H1 (cell line): ENCODE results near the gene UBE3B. TPM values are rescaled to one million over a fixed set of nuclear protein-coding genes. Genes with fewer than 3 reads are reported as not detected.

Experiments used
- CTCF ChIA-PET: fragments of 300-600 bp; sonication (Branson Sonifier 250); formaldehyde crosslinking; loops from one replicate; lab custom pipeline; 2021; ENCODE audit not compliant: partially characterized antibody; lab: Charles Lee
- POLR2A ChIA-PET: fragments of 300-600 bp; sonication (Branson Sonifier 250); formaldehyde crosslinking; loops from one replicate; lab custom pipeline; 2021; ENCODE audit warnings: inconsistent platforms; ENCODE audit not compliant: partially characterized antibody; lab: Charles Lee
- DNase-seq, 2 experiments: peaks; one replicate each; pipeline versions ENCODE4 v3.0.0 to v3.0.0-alpha.2; 2010 to 2022; ENCODE audit warnings: low spot score in 2 of 2, low read depth in 1 of 2, mixed read lengths in 1 of 2
- FAIRE-seq: peaks from 2 replicates; lab custom pipeline; 2011; peaks lifted over from hg19 to GRCh38; lab: Jason Lieb, UNC
- H2AFZ ChIP-seq: 2 replicates; pipeline ENCODE4 v1.8.1; 2012; ENCODE audit warnings: low read length, inconsistent platforms
- H2AK5ac ChIP-seq: 2 replicates; pipeline ENCODE4 v1.6.1; 2013; ENCODE audit warnings: low read depth, low read length
- H2BK120ac ChIP-seq: replicated peaks from 2 replicates; pipeline ENCODE3; 2013; ENCODE audit warnings: low read depth, low read length, inconsistent platforms
- H2BK12ac ChIP-seq: 2 replicates; pipeline ENCODE4 v1.6.1; 2013; ENCODE audit warnings: low read depth, low read length
- H2BK15ac ChIP-seq: 2 replicates; pipeline ENCODE4 v1.6.1; 2013; ENCODE audit warnings: low read length
- H2BK20ac ChIP-seq: 2 replicates; pipeline ENCODE4 v1.6.1; 2013; ENCODE audit warnings: low read length
- H2BK5ac ChIP-seq: 2 replicates; pipeline ENCODE4 v1.6.1; 2013; ENCODE audit warnings: low read depth, low read length
- H3K14ac ChIP-seq: 2 replicates; pipeline ENCODE4 v1.6.1; 2013; ENCODE audit warnings: inconsistent platforms; ENCODE audit not compliant: insufficient read length
- H3K18ac ChIP-seq: 2 replicates; pipeline ENCODE4 v1.6.1; 2013; ENCODE audit warnings: low read length; ENCODE audit errors: extremely low read depth
- H3K23ac ChIP-seq: 2 replicates; pipeline ENCODE4 v1.6.1; 2013; ENCODE audit warnings: inconsistent platforms; ENCODE audit not compliant: insufficient read length
- H3K23me2 ChIP-seq: 2 replicates; pipeline ENCODE4 v1.6.1; 2013; ENCODE audit warnings: low read depth, low read length
- H3K27ac ChIP-seq: 2 replicates; pipeline ENCODE4 v1.6.1; 2011; ENCODE audit warnings: low read depth, low read length, inconsistent platforms
- H3K27me3 ChIP-seq, 4 experiments: replicated peaks in 1 of 4; 1 replicate in 1 of 4; 2 replicates in 3 of 4; pipeline versions ENCODE4 v1.6.1 to v1.8.1; 2011 to 2013; ENCODE audit warnings: low read length in 3 of 4, mild to moderate bottlenecking in 3 of 4, inconsistent platforms in 2 of 4, mixed read lengths in 2 of 4, moderate library complexity in 1 of 4; ENCODE audit not compliant: control insufficient read depth in 3 of 4, insufficient read depth in 3 of 4; ENCODE audit errors: extremely low read depth in 1 of 4
- H3K36me3 ChIP-seq, 4 experiments: 2 replicates each; pipeline versions ENCODE4 v1.6.1 to v1.8.1; 2011 to 2013; ENCODE audit warnings: mild to moderate bottlenecking in 4 of 4, low read length in 3 of 4, moderate library complexity in 2 of 4, control low read depth in 1 of 4, inconsistent platforms in 1 of 4; ENCODE audit not compliant: insufficient read depth in 4 of 4, control insufficient read depth in 2 of 4
- H3K4ac ChIP-seq: replicated peaks from 2 replicates; pipeline ENCODE3; 2013; ENCODE audit warnings: low read length, low read depth, mixed read lengths, inconsistent platforms; ENCODE audit not compliant: insufficient read length
- H3K4me1 ChIP-seq, 4 experiments: replicated peaks in 1 of 4; 1 replicate in 1 of 4; 2 replicates in 3 of 4; pipeline versions ENCODE4 v1.6.1 to v1.8.1; 2011 to 2013; ENCODE audit warnings: low read length in 3 of 4, inconsistent platforms in 2 of 4, mixed read lengths in 1 of 4; ENCODE audit not compliant: insufficient read depth in 4 of 4, control insufficient read depth in 3 of 4
- H3K4me2 ChIP-seq, 2 experiments: 2 replicates each; pipeline versions ENCODE4 v1.6.1 to v1.8.1; 2011 to 2013; ENCODE audit warnings: low read depth in 2 of 2, low read length in 2 of 2, control low read depth in 1 of 2, inconsistent platforms in 1 of 2, mild to moderate bottlenecking in 1 of 2; ENCODE audit not compliant: insufficient read depth in 1 of 2
- H3K4me3 ChIP-seq, 4 experiments: fragments of 200-600, 300-600 bp in 1 of 4; sonication (generic), shearing (Covaris generic), sonication (Bioruptor Twin) in 1 of 4; 2 replicates each; pipeline versions ENCODE4 v1.5.1 to v1.8.1; 2011 to 2016; ENCODE audit warnings: low read length in 4 of 4, low read depth in 3 of 4, control low read depth in 2 of 4, inconsistent platforms in 2 of 4, mild to moderate bottlenecking in 2 of 4, mixed read lengths in 1 of 4, moderate library complexity in 1 of 4; ENCODE audit not compliant: insufficient read depth in 2 of 4; ENCODE audit errors: extremely low read depth in 1 of 4
- H3K56ac ChIP-seq: replicated peaks from 2 replicates; pipeline ENCODE3; 2013; ENCODE audit warnings: low read depth, mild to moderate bottlenecking, mixed read lengths, low read length, inconsistent platforms; ENCODE audit not compliant: insufficient read length
- H3K79me1 ChIP-seq: 2 replicates; pipeline ENCODE4 v1.6.1; 2013; ENCODE audit warnings: low read depth, low read length, control low read depth
- H3K79me2 ChIP-seq, 2 experiments: 2 replicates each; pipeline versions ENCODE4 v1.6.1 to v1.8.1; 2012 to 2013; ENCODE audit warnings: low read length in 2 of 2, mild to moderate bottlenecking in 2 of 2, inconsistent platforms in 1 of 2; ENCODE audit not compliant: insufficient read depth in 2 of 2, control insufficient read depth in 1 of 2
- H3K9ac ChIP-seq, 4 experiments: replicated peaks in 1 of 4; 1 replicate in 1 of 4; 2 replicates in 3 of 4; pipeline versions ENCODE4 v1.6.1 to v1.8.1; 2011 to 2013; ENCODE audit warnings: low read depth in 3 of 4, low read length in 3 of 4, control low read depth in 2 of 4, mild to moderate bottlenecking in 2 of 4, moderate library complexity in 2 of 4, inconsistent platforms in 1 of 4; ENCODE audit errors: extremely low read depth in 1 of 4
- H3K9me3 ChIP-seq, 2 experiments: 2 replicates each; pipeline versions ENCODE4 v1.6.1 to v1.8.1; 2012 to 2013; ENCODE audit warnings: mild to moderate bottlenecking in 2 of 2, moderate library complexity in 2 of 2, control low read depth in 1 of 2, inconsistent platforms in 1 of 2, low read depth in 1 of 2, low read length in 1 of 2, mixed read lengths in 1 of 2; ENCODE audit not compliant: insufficient read depth in 2 of 2
- H4K20me1 ChIP-seq, 2 experiments: replicated peaks in 1 of 2; 2 replicates each; pipeline versions ENCODE3 to v1.8.1; 2011 to 2013; ENCODE audit warnings: inconsistent platforms in 2 of 2, low read length in 2 of 2, mild to moderate bottlenecking in 1 of 2; ENCODE audit not compliant: insufficient read depth in 2 of 2, control insufficient read depth in 1 of 2
- H4K5ac ChIP-seq: 2 replicates; pipeline ENCODE4 v1.6.1; 2013; ENCODE audit warnings: low read length, low read depth, mixed read lengths, inconsistent platforms; ENCODE audit not compliant: insufficient read length
- H4K8ac ChIP-seq: 2 replicates; pipeline ENCODE4 v1.8.0; 2013; ENCODE audit warnings: mild to moderate bottlenecking, moderate library complexity, low read length, inconsistent platforms; ENCODE audit not compliant: insufficient read depth; ENCODE audit errors: extremely low read depth
- H4K91ac ChIP-seq: replicated peaks from 2 replicates; pipeline ENCODE3; 2013; ENCODE audit warnings: low read length, mixed read lengths, inconsistent platforms; ENCODE audit not compliant: insufficient read length
- EP300 ChIP-seq, 2 experiments: IDR thresholded peaks; 1 replicate in 1 of 2; 2 replicates in 1 of 2; pipeline ENCODE4 v1.6.1; 2011 to 2012; ENCODE audit warnings: low read depth in 2 of 2, low read length in 2 of 2, mild to moderate bottlenecking in 2 of 2, borderline replicate concordance in 1 of 2, inconsistent platforms in 1 of 2, moderate library complexity in 1 of 2
- GABPA ChIP-seq: IDR thresholded peaks from 2 replicates; pipeline ENCODE4 v1.6.1; 2011; ENCODE audit warnings: mild to moderate bottlenecking, low read length, moderate library complexity, borderline replicate concordance; ENCODE audit not compliant: insufficient read depth
- POLR2A ChIP-seq, 2 experiments: IDR thresholded peaks; 1 replicate in 1 of 2; 2 replicates in 1 of 2; pipeline ENCODE4 v1.6.1; 2011; ENCODE audit warnings: low read depth in 2 of 2, low read length in 2 of 2, mild to moderate bottlenecking in 2 of 2; ENCODE audit errors: control extremely low read depth in 1 of 2
- SAP30 ChIP-seq: fragments of 300-600 bp; sonication (generic); IDR thresholded peaks from 2 replicates; pipeline ENCODE4 v1.7.1; 2012; ENCODE audit warnings: low read length, moderate library complexity, mild to moderate bottlenecking, inconsistent platforms; ENCODE audit not compliant: insufficient read depth, insufficient replicate concordance
- SRF ChIP-seq: IDR thresholded peaks from 2 replicates; pipeline ENCODE4 v1.6.1; 2011; ENCODE audit warnings: mild to moderate bottlenecking, low read depth, low read length, moderate library complexity
- TEAD4 ChIP-seq: IDR thresholded peaks from 2 replicates; pipeline ENCODE4 v1.6.1; 2012; ENCODE audit warnings: low read depth, low read length, inconsistent platforms, mixed read lengths
- ZNF274 ChIP-seq: IDR thresholded peaks from 2 replicates; pipeline ENCODE4 v1.7.0; 2012; ENCODE audit warnings: low read length, borderline replicate concordance; ENCODE audit errors: extremely low read depth
- WGBS, 2 experiments: shearing (Covaris generic) in 1 of 2; methylation state at CpG; one replicate each; pipeline versions ENCODE4 v1.1.6 to v1.1.7; 2013 to 2015; ENCODE audit warnings: low lambda C conversion rate in 2 of 2, mixed read lengths in 2 of 2, inconsistent platforms in 1 of 2, low coverage in 1 of 2, missing lambda C conversion rate in 1 of 2; ENCODE audit not compliant: insufficient replicate concordance in 2 of 2, insufficient coverage in 1 of 2, insufficient read length in 1 of 2; ENCODE audit errors: extremely low coverage in 1 of 2, missing lambda C conversion rate in 1 of 2; 5-methylcytosine and 5-hydroxymethylcytosine counted together
- polyA plus RNA-seq, 7 experiments: library from polyadenylated mRNA; depleted of rRNA in 3 of 7; stranded (reverse) in 5 of 7; unstranded in 2 of 7; fragments of >200 nt in 5 of 7; fragments of 200-250 nt in 2 of 7; gene quantifications; 1 replicate in 5 of 7; 2 replicates in 1 of 7; 4 replicates in 1 of 7; pipeline versions ENCODE4 v1.2.1 to v1.2.3, GENCODE V29; 2011 to 2013; ENCODE audit warnings: missing spikeins in 2 of 7, mixed read lengths in 2 of 7
- total RNA-seq: library from RNA; stranded (reverse); fragmentation: NEBNext Ultra II Directional; extraction: Animal tissue kit (Norgen Biotek cat#: 25700); gene quantifications from 2 replicates; pipeline ENCODE4 v1.2.1, GENCODE V29; 2021
- TF ChIP-seq, protein P1 (sequence below): IDR thresholded peaks from 2 replicates; pipeline ENCODE4 v1.6.1; 2012; ENCODE audit warnings: inconsistent platforms
- TF ChIP-seq, protein P2 (sequence below): IDR thresholded peaks from 2 replicates; pipeline ENCODE4 v1.6.1; 2011; ENCODE audit warnings: low read depth, mild to moderate bottlenecking, low read length; ENCODE audit not compliant: insufficient read depth
- TF ChIP-seq, protein P3 (sequence below), 3 experiments: IDR thresholded peaks; 1 replicate in 2 of 3; 2 replicates in 1 of 3; pipeline versions ENCODE4 v1.5.1 to v1.6.1; 2011; ENCODE audit warnings: low read length in 3 of 3, mild to moderate bottlenecking in 3 of 3, inconsistent platforms in 2 of 3, low read depth in 1 of 3, moderate library complexity in 1 of 3; ENCODE audit not compliant: insufficient read depth in 1 of 3; ENCODE audit errors: control extremely low read depth in 1 of 3

Gene UBE3B
- total and polyA plus RNA-seq, 2 of the 8 experiments (the other 6 are each of a cell fraction or from before 2014, with no cell fraction given), result 14.0 to 21.1 TPM

DNA sequence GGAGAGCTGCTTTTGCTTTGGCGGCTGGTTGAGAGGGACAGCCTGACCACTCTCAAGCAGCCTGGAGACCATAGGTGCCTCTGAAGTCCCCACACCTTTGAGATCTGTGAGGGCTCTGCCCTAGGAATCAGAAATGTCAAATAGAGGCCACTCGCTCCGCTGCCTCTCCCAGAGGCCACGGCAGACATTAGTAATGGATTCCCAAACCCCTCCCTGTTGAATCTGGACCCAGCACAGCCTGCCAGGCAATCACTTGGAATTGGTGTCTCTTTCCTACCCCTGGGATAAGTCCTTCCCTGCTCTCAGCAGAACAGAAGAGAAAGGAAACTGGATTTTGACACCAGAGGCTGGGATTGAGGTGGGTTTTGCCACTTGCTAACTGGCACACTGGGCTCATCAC lies 70.8 kb downstream of the UBE3B start:
- CTCF ChIA-PET, result interaction anchor here (0.9 to 2.5 kb wide), 2 partner anchors 31 to 65 kb away, joined by 3 to 10 read pairs; no protein-coding TSS in a partner anchor
- TF ChIP-seq TEAD4 (no peak), POLR2A (IDR thresholded peaks at IDR 0.05; ENCODE audit: control extremely low read depth in 1 of 2, low read depth in 2 of 2, low read length in 2 of 2) (no peak), ZNF274 (no peak), SAP30 (no peak), SRF (no peak), GABPA (no peak), EP300 (IDR thresholded peaks at IDR 0.05; ENCODE audit: borderline replicate concordance in 1 of 2, low read depth in 2 of 2, low read length in 2 of 2) (no peak)
- TF ChIP-seq, protein P1, sequence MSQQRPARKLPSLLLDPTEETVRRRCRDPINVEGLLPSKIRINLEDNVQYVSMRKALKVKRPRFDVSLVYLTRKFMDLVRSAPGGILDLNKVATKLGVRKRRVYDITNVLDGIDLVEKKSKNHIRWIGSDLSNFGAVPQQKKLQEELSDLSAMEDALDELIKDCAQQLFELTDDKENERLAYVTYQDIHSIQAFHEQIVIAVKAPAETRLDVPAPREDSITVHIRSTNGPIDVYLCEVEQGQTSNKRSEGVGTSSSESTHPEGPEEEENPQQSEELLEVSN, result no peak
- TF ChIP-seq, protein P2, sequence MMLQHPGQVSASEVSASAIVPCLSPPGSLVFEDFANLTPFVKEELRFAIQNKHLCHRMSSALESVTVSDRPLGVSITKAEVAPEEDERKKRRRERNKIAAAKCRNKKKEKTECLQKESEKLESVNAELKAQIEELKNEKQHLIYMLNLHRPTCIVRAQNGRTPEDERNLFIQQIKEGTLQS, result no peak
- TF ChIP-seq, protein P3, sequence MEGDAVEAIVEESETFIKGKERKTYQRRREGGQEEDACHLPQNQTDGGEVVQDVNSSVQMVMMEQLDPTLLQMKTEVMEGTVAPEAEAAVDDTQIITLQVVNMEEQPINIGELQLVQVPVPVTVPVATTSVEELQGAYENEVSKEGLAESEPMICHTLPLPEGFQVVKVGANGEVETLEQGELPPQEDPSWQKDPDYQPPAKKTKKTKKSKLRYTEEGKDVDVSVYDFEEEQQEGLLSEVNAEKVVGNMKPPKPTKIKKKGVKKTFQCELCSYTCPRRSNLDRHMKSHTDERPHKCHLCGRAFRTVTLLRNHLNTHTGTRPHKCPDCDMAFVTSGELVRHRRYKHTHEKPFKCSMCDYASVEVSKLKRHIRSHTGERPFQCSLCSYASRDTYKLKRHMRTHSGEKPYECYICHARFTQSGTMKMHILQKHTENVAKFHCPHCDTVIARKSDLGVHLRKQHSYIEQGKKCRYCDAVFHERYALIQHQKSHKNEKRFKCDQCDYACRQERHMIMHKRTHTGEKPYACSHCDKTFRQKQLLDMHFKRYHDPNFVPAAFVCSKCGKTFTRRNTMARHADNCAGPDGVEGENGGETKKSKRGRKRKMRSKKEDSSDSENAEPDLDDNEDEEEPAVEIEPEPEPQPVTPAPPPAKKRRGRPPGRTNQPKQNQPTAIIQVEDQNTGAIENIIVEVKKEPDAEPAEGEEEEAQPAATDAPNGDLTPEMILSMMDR (IDR thresholded peaks at IDR 0.05; ENCODE audit: control extremely low read depth in 1 of 3, insufficient read depth in 1 of 3, low read depth in 1 of 3, low read length in 3 of 3), result no peak

More for the DNA sequence above, 70.8 kb downstream of the UBE3B start:
- Histone ChIP-seq H3K23me2 (no peaks in the 10 kb centered on the region), H4K8ac (no peak overlapping the region), H2BK12ac (no peak overlapping the region), H4K91ac (no peak overlapping the region), H3K4me2 (no peak overlapping the region), H4K20me1 (peaks cover under 1 to 2% of the 10 kb centered on the region in 2 experiments), H2BK20ac (no peak overlapping the region), H3K9ac (no peak overlapping the region), H3K14ac (no peak overlapping the region), H2BK120ac (no peak overlapping the region), H3K36me3 (no peaks in the 10 kb centered on the region), H2BK5ac (no peak overlapping the region), H3K9me3 (no peaks in the 10 kb centered on the region), H2BK15ac (no peak overlapping the region), H3K27ac (no peak overlapping the region), H3K4me3 (no peak overlapping the region), H3K4ac (no peak overlapping the region), H3K23ac (no peak overlapping the region), H3K79me2 (no peaks in the 10 kb centered on the region), H4K5ac (no peak overlapping the region), H3K27me3 (no peaks in the 10 kb centered on the region; a peak in 2 of 7 replicates), H2AFZ (no peak overlapping the region), H3K18ac (no peak overlapping the region), H3K4me1 (no peaks in the 10 kb centered on the region), H3K56ac (no peak overlapping the region), H3K79me1 (no peaks in the 10 kb centered on the region), H2AK5ac (no peak overlapping the region)
- POLR2A ChIA-PET, result no interaction called here
- no peak for FAIRE-seq
- WGBS, 2 experiments, result 80% methylated on average over 4 of the region's 4 CpGs; no CpG with 5 or more reads in 1 of the 2 experiments
- DNase-seq, result no peak
